ENCODE results near the gene FEM1B.
A peak's percentile ranks its signal among the peaks of the same experiment; 100 is the strongest.
"Not testable (repeated sequence)": the region's sequence is repeated elsewhere in the genome, so short reads cannot be mapped to it uniquely, and the experiment has no call there.

The FEM1B gene

GRCh38 chr15:68277603-68278344, at the start of gene FEM1B:
Gene FEM1B (plus strand): TSS chr15:68277745. CDS start chr15:68278418, 673 bp downstream.
- DNase-seq = peak; percentile 90

GRCh38 chr15:68228143-68228970, 49.2 kb upstream of the FEM1B start:
- DNase-seq = no peak

DNA sequence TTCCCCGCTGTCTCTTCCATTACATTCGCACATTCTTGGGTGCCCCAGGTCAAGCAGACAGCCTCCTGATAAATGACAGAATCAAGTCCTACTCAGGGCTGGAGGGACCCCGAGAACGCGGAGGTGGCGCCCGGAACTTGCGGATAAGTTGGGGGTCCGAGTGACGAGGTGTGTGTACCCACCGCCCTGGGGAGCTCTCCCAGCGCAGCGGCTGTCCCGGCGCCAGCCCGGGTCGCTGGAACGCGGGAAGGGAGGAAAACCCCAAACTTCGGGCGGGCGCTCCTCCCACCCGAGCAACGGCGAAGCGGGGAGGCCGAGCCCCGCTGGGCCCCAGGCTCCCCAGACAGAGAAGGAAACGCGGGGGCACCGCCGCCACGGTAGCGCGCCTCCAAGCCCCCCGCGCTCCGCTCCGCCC, 48.6 kb upstream of the FEM1B start:
- DNase-seq = no peak

DNA sequence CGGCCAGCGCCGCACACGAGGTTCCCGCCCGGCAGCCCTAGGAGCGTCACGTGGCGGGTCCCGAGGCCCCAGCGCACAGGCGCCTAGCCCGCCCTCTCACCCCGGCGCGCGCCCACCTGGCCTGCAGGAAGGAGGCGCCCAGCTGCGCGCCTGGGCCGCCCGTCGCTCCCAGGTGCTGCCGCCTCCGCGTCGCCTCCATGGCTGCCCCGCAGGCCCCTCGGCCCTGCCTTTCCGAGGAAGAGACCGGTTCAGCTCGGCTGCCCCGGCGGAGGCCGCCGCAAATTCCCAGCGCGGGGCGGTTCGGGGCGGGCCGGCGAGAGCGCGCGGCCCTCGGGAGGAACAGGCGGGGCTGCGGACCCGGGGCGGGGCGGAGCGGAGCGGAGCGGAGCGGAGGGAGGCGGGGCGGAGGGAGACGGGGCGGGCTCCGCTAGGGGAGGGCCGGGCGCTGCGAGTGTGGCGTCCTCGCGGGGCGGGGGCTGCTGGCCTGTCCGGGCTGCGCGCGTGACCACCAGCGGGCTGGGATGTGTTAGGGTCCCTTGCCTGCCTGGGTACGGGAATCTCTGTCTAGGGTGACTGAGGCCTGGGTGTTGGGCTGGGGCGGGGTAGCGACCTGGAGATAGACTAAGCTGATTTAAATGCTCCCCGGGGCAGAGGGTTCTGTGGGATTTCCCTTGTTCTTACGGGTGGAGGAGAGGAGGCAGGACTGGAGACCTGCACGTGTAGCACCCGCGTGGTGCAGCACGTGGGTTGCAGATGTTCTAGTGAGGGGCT, 48.0 kb upstream of the FEM1B start, which contains the start of gene CLN6:
Gene CLN6, minus strand, starts transcription at position 343 of the 771 bp plus-strand sequence. Its CDS starts 144 bp downstream, at position 199.
- peak; percentile 88 for DNase-seq

DNA sequence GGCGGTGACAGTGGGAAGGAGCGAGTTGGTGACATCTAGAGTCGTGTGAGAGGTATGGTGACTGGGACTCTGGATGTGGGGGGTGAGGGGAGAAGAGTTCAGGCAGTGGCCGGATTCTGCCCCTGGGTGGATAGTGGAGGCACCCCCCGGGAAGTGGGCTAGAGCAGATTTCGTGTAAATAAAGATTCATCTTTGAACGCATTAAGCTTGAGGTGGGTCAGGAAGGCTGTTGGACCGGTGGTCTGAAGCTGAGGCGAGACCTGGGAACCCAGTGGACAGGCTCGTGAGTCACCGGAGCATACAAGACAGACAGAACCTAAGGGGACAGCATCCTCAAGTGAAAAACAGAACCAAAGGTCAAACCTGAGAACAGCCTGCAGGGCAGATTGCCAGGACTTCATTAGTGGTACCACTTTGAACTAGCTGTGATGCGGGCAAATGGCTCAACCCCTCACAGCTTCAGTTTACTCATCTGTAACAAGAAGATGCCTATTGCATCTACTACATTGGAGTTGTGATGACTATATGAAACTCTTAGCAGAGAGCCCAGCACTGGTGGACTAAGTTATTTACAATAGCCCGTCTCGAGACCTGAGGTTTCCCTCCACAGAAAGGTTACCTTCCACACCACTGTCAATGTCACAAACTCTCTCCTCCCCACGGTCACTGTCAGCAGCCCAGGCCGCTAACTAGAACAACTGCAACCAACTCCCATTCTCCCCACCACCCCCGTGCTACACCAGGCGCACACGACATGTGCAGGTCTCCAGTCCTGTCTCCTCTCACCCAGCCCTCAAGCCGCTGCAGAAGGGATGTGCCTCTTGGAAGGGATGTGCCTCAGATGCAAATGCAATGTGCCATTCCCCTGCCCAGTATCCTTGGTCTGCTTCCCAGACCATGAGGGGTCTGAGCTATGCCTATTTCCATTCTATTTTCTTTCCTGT, 47.1 kb upstream of the FEM1B start:
- no peak for DNase-seq

GRCh38 chr15:68231102-68231818, 46.3 kb upstream of the FEM1B start:
- no peak for DNase-seq

DNA sequence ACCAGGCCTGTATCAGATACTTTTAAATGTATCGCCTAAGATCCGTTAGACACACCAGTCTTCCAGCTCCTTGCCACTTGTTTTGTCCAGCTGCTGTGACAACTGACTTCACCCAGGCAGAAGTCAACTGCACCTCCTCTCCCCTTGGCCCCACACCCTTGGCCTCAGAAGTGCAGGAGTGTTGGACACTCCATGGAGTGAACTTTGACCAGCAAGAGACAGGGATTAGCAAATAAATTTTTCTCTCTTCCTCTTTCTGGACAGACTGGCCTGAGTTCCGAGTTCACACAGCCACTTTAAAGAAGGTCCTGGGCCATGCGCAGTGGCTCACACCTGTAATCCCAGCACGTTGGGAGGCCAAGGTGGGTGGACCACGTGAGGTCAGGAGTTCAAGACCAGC, 45.1 kb upstream of the FEM1B start:
- DNase-seq = no peak

DNA sequence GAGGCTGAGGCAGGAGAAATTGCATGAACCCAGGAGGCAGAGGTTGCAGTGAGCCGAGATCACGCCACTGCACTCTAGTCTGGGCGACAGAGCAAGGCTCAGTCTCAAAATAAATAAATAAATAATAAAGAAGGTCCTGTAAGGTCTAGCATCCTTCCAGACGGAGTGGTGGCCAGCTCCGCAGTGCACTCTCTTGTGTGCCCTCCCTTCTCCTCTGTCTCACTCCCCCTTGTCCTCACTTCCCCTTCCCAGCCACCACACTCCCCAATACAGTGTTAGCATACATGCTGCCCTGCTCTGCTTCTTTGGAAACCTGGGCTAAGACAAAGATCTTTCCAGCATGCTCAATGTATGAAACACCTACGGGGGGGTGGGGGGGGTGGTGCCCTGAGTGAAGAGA, 44.6 kb upstream of the FEM1B start:
- no peak for DNase-seq

DNA sequence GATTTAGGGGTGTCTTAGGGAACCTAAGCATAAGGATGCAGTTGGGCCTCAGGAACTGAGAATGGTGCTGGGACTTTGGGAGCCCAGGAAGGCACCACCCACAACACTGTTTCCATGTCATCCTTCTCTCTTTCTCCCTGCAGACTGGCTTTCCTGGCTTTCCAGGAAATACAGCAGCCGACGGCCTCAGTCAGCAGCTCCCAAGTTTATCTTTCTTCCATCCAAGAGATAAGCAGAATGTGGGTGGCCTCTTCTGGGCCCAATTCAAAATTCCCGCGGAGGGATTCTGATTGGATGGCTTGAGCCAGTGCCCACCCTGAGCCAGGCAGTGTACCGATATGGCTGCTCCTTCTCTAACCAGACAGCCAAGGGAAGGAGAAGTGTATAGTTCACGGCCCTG, 43.5 kb upstream of the FEM1B start:
- DNase-seq = no peak

- DNase-seq = not testable (repeated sequence)
Measured at GRCh38 chr15:68234520-68234919, 43.0 kb upstream of the FEM1B start.

DNA sequence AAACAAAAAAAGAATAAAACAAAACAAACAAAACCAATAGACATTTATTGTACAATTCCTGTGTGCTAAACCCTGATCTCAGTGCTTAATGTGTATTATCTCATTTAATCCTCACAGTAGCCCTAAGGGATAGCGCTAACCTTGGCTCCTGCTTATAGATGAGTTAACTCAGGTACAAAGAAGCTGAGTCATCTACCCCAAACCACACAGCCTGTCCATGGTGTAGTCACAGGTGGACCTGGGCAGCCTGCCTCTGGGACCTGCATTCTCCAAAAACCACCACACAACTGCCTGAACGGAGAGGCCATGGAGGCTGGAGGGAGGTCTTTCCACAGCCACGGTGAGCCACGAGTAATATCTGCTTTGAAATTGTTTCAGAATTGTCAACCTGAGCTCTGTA, 42.5 kb upstream of the FEM1B start:
- no peak for DNase-seq

DNA sequence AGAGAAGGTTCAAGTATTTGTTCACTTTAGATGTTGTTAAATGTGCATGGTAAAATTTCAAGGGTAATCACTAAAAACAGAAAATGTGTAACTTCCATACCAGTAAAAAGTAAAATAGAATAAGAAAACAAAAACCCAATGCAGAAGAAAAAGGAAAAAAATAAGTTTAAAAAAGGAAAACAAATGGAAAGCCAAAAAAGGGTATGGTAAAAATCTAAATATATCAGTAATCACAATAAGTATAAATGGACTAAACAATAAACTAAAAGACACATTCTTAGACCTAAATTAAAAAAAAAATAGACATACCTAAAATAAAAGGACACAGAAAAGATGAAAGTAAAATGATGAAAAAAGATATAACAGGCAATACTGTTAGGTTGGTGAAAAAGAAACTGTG, 38.5 kb upstream of the FEM1B start:
- no peak for DNase-seq

DNA sequence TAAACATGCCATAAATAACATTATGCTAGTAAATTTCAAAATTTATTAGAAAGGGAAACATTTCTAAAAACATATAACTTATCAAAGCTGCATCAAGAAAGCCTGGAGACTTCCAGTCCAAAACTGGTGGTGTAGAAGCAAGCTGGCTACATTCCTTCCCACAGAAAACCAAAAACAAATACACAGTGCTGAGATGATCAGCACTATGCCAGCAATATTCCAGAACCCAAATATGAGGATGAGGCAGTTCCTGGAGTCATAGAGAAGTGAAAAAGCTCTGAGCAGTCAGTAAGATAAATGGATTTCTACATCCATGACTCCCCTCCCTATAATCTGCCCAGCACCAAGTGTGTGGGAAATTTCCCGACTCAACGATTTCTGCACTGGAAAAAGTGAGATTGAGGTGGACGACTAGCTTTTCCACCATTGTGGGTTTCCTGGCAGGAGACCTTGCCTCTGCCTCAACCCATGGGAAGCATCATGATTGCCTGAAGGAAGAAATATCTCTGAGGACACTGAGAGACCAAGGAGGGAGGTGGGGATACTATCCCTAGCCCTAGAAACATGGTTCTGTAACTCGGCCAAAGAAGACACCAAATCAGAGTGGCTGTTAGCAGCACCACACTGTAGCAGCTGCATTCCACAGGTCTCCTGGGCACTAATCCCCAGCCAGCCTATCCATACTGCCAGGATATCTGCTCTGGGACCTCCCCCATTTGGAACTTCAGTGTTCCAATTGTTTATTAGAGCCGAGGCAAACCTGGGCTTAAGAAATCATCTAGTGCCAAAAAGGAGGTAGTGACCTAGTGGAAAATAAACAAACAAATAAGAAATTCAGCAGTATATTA, 36.2 kb upstream of the FEM1B start:
- DNase-seq = no peak

DNA sequence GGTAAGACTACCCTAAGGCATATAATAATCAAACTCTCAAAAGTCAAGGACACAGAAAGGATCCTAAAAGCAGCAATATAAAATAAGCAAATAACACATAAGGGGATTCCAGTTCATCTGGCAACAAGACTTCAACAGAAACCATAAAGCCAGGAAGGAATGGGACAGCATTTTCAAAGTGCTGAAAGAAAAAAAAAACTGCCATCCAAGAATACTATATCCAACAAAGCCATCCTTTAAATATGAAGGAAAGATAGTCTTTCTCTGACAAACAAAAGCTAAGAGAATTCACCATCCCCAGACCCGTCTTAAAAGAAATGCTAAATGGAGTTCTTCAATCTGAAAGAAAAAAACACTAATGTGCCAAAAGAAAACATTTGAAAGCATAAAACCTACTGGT, 33.3 kb upstream of the FEM1B start:
- DNase-seq = no peak

DNA sequence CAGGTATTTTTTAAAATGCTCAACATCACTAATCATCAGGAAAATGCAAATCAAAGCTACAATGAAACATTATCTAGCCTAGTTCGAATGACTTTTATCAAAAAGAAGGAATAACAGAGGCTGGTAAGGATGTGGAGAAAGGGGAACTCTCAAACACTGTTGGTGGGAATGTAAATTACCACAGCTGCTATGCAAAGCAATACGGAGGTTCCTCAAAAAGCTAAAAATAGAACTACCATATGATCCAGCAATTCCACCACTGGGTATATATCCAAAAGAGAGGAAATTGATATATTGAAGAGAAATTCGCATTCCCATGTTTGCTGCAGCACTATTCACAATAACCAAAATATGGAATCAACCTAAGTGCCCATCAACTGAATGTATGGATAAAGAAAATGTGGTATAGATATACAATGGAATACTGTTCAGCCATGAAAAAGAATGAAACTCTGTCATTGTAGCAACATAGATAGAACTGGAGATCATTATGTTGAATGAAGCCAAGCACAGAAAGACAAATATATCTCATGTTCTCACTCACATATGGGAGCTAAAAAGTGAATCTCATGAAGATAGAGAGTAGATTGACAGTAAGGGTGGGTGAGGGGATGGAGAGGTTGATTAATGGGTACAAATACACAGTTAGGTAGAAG, 28.4 kb upstream of the FEM1B start:
- no peak for DNase-seq

DNA sequence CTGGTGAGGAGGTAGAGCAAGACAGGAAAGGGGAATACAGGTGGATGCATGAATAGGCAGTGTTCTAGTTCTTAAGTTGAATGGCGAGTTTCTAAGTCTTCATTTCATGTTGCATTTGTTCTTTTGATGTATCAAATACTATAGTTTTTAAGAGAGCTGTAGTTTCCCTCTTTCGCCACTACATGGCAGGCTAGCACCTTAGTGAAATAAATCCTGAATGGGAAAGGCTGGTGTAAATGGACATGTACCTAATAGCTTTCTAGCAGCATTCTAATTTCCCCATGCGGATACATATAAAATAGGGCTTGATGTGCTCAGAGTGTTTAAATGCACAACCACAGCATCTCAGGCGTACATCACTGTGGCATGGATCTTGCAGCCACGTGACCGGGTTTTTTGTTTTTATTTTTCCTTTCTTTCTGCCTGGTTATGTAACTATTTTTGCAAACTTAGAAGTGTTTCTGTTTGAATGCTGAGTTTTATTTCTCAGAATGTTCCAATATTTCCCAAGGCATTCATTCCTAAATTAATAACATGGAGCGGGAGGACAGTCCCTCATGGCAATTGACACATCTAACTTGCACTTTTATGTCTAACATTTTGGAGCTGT, 24.5 kb upstream of the FEM1B start:
- DNase-seq = peak; percentile 38

DNA sequence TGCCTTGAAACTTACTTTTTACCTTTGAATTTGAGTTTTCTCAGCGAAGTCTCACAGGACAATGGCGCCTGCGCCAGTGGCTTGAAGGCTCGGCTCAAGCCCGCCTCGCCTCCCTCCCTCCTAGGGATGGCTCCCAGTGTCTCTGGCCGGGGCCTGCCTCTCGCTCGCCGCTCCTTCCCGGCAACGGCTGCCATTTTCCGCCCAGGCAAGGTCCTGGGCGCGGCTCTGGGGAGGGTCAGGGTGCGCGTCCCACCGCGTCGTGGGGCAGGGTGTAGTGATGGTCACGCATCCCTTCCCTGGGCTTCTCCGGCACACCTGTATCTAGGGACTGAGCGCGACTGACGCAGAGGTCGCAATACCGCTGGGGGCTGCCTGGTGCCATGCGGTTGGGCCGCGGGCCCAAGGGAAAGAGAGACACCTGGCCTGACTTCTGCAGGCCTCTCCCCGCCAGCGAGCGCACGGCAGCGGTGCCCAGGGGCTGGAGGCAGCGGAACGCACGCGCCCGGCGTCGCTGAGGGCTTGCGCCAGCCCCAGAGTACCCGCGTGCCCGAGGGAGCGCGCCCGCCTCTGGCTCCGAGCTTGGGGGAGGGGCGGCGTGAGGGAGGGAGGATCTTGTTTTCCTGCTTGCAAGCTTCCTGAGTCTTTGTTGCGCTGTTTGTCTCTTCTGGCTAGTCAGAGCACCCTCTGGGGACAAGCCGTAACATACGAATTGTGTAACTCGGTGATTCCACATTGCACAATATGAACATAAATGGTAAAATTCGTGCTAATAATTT, 20.7 kb upstream of the FEM1B start:
- peak; percentile 82 for DNase-seq

DNA sequence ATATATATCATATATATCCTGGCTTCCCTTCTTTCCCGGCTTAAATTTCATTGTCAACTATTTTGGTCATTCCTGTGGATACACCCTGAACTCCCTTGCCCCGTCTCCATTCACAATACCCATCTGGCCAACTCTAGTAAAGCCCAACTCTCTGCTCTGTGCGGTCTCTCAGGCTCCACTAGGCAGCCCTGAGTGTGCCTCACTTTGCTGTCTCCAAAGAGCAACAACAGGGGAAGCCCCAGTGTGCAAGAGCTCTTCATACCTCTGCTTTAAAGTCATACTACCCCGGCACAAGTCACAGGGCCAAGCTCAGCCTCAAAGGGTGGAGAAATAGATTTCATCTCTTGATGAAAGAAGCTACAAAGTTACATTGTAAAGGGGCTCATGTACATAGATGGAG, 18.9 kb upstream of the FEM1B start:
- peak; percentile 22 for DNase-seq

DNA sequence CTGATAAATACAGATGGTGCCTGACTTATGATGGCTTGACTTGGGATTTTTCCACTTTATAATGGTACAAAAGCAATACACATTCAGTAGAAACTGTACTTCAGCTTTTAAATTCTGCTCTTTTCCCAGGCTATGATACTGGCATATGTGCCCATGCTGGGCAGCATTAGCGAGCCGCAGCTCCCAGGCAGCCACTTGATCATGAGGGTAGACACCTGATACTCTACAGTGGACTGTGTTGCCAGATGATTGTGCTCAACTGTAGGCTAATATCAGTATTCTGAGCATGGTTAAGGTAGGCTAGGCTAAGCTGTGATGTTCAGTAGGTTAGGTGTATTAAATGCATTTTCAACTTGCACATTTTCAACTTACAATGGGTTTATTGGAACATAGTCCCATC, 17.7 kb upstream of the FEM1B start:
- DNase-seq = no peak
